SU-DHL-6 (cell line): ENCODE data around the gene PRKCA.

Experiments
- H2AFZ ChIP-seq: fragments of 200-600 bp; sonication (generic); 2 replicates; pipeline ENCODE4 v1.6.1; 2014; ENCODE audit warnings: low read depth, mild to moderate bottlenecking, moderate library complexity, mixed read lengths, antibody characterized with exemption, low read length; ENCODE audit not compliant: severe bottlenecking
- H3F3A ChIP-seq: fragments of 200-600 bp; shearing (Covaris generic); 2 replicates; pipeline ENCODE4 v1.6.0; 2016; ENCODE audit warnings: antibody characterized with exemption, mild to moderate bottlenecking; ENCODE audit not compliant: insufficient read depth
- H3K27ac ChIP-seq: fragments of 200-600 bp; sonication (generic); 2 replicates; pipeline ENCODE4 v1.5.1; 2016; ENCODE audit warnings: low read depth, mild to moderate bottlenecking, low read length, moderate library complexity, mixed read lengths
- H3K27me3 ChIP-seq: fragments of 200-600 bp; sonication (generic), shearing (Covaris generic); 2 replicates; pipeline ENCODE4 v1.6.0; 2014; ENCODE audit warnings: mild to moderate bottlenecking, low read length
- H3K36me3 ChIP-seq: fragments of 200-600 bp; sonication (generic); 2 replicates; pipeline ENCODE4 v1.6.1; 2014; ENCODE audit warnings: mild to moderate bottlenecking, low read length, mixed read lengths
- H3K4me2 ChIP-seq: fragments of 300-600, 200-600 bp; shearing (Covaris generic), sonication (generic); 2 replicates; pipeline ENCODE4 v1.6.0; 2014; ENCODE audit warnings: low read length, low read depth, mild to moderate bottlenecking; ENCODE audit not compliant: poor library complexity, severe bottlenecking
- H3K4me3 ChIP-seq: fragments of 200-600 bp; sonication (generic); 2 replicates; pipeline ENCODE4 v1.5.1; 2014; ENCODE audit warnings: antibody characterized with exemption, low read length, mild to moderate bottlenecking, mixed read lengths; ENCODE audit not compliant: insufficient read depth, poor library complexity, severe bottlenecking
- H3K79me2 ChIP-seq: fragments of 200-600 bp; sonication (generic); 2 replicates; pipeline ENCODE4 v1.6.1; 2014; ENCODE audit warnings: mild to moderate bottlenecking, low read length, moderate library complexity; ENCODE audit not compliant: insufficient read depth
- H3K9ac ChIP-seq: fragments of 200-600 bp; sonication (generic); 2 replicates; pipeline ENCODE4 v1.7.0; 2014; ENCODE audit warnings: mild to moderate bottlenecking, low read length
- H3K9me2 ChIP-seq: fragments of 200-600 bp; sonication (generic); replicated peaks from 2 replicates; pipeline ENCODE4 v1.6.1; 2014; ENCODE audit warnings: low read length; ENCODE audit not compliant: insufficient read depth
- H3K9me3 ChIP-seq: fragments of 200-600 bp; sonication (generic); 2 replicates; pipeline ENCODE4 v1.6.1; 2014; ENCODE audit warnings: low read length, mixed read lengths; ENCODE audit not compliant: insufficient read depth
- H4K20me1 ChIP-seq: fragments of 200-600 bp; sonication (generic); 2 replicates; pipeline ENCODE4 v1.6.1; 2014; ENCODE audit warnings: low read depth, mild to moderate bottlenecking, antibody characterized with exemption, low read length, moderate library complexity, mixed read lengths
- CTCF ChIP-seq: fragments of 200-600 bp; sonication (generic); IDR thresholded peaks from one replicate; pipeline ENCODE4 v1.5.1; 2017; ENCODE audit warnings: antibody characterized with exemption, mild to moderate bottlenecking, low read length, moderate library complexity; ENCODE audit not compliant: insufficient read depth, poor library complexity, severe bottlenecking
- EZH2phosphoT487 ChIP-seq: fragments of 200-600 bp; sonication (generic), shearing (Covaris generic); conservative IDR thresholded peaks from 2 replicates; pipeline ENCODE4 v1.6.1; 2018; ENCODE audit warnings: mild to moderate bottlenecking, antibody characterized with exemption, low read length, moderate library complexity, mixed read lengths

PRKCA gene

GRCh38 chr17:66300956-66301355 is 1.5 kb upstream of the PRKCA start:
- no peak overlapping the region for H2AFZ ChIP-seq
- peaks cover 45% of the 10 kb centered on the region for H3K79me2 ChIP-seq
- peaks cover 17% of the 10 kb centered on the region; the same call in 1 of the 2 replicates for H3F3A ChIP-seq
- peak overlapping the region; percentile 68 for H3K4me2 ChIP-seq
- no peaks in the 10 kb centered on the region for H3K9me3 ChIP-seq
- H3K27ac ChIP-seq = no peak overlapping the region
- H3K4me3 ChIP-seq = peak overlapping the region; percentile 97
- H4K20me1 ChIP-seq = peaks cover 4% of the 10 kb centered on the region; the same call in 1 of the 2 replicates
- TF ChIP-seq EZH2phosphoT487 (no peak), CTCF (no peak)
- H3K9me2 ChIP-seq = no peaks in the 10 kb centered on the region
- no peaks in the 10 kb centered on the region for H3K27me3 ChIP-seq
- H3K36me3 ChIP-seq = peaks cover 9% of the 10 kb centered on the region
- no peak overlapping the region for H3K9ac ChIP-seq

- H3K79me2 ChIP-seq = peaks cover 50% of the 10 kb centered on the region
- peaks cover 7% of the 10 kb centered on the region; the same call in 1 of the 2 replicates for H4K20me1 ChIP-seq
- H3K9ac ChIP-seq = peak overlapping the region; percentile 92
- peaks cover 22% of the 10 kb centered on the region; the same call in 1 of the 2 replicates for H3F3A ChIP-seq
- H3K9me3 ChIP-seq = no peaks in the 10 kb centered on the region
- H2AFZ ChIP-seq = peak overlapping the region; percentile 85
- 0 out of 2 replicates have a peak overlapping the region, but pooled peaks have one; percentile 38 for H3K27ac ChIP-seq
- TF ChIP-seq EZH2phosphoT487 (no peak), CTCF (no peak)
- H3K4me2 ChIP-seq = peak overlapping the region; percentile 68
- peak overlapping the region; percentile 97 for H3K4me3 ChIP-seq
- no peaks in the 10 kb centered on the region for H3K27me3 ChIP-seq
- H3K36me3 ChIP-seq = peaks cover 13% of the 10 kb centered on the region
- no peaks in the 10 kb centered on the region for H3K9me2 ChIP-seq
Measured at GRCh38 chr17:66301367-66301863, 998 bp upstream of the PRKCA start.

GRCh38 chr17:66302761-66303626 is 581 bp downstream of the PRKCA start:
- peak overlapping the region; percentile 95 for H3K9ac ChIP-seq
- H3K4me3 ChIP-seq = peak overlapping the region; percentile 84
- H3K9me3 ChIP-seq = no peaks in the 10 kb centered on the region
- no peak overlapping the region for H2AFZ ChIP-seq
- H3F3A ChIP-seq = peaks cover 32% of the 10 kb centered on the region; the same call in 1 of the 2 replicates
- TF ChIP-seq EZH2phosphoT487 = no peak
- TF ChIP-seq CTCF = no peak
- H3K36me3 ChIP-seq = peaks cover 28% of the 10 kb centered on the region
- H3K79me2 ChIP-seq = peaks cover 66% of the 10 kb centered on the region
- H3K27ac ChIP-seq = peak overlapping the region; percentile 69
- H3K4me2 ChIP-seq = peak overlapping the region; percentile 72
- no peaks in the 10 kb centered on the region for H3K27me3 ChIP-seq
- no peaks in the 10 kb centered on the region for H3K9me2 ChIP-seq
- H4K20me1 ChIP-seq = peaks cover 18% of the 10 kb centered on the region; the same call in 1 of the 2 replicates
